ENCODE results near the gene GTF3A.

The GTF3A gene

DNA sequence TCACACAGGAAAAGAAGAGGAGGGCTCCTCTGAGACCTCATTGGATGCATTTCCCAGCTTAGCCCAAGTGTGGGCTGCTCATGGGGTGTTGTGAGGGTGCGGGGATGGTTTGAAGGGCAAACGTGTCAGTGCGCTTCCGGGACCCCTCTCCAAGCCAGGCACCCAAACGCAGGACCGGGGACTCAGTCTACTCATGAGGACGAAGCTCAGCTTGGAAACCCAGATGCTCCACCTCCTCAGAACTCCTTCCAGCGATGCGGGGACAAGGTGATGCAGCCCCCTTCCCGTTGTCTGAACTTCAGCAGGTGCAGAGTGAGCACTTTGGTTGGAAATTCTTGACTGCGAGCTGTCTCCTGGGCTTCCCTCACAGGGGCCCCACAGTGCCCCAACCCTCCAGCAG, 59.0 kb downstream of the GTF3A start:
- Histone ChIP-seq H3K4me1 (no peaks in the 10 kb centered on the region), H3K36me3 (no peaks in the 10 kb centered on the region), H3K9me3 (no peaks in the 10 kb centered on the region), H3K4me3 (ENCODE audit: low read depth, low read length) (no peak overlapping the region), H3K27me3 (no peaks in the 10 kb centered on the region)
- DNase-seq, result no peak
- TF ChIP-seq, protein P1, sequence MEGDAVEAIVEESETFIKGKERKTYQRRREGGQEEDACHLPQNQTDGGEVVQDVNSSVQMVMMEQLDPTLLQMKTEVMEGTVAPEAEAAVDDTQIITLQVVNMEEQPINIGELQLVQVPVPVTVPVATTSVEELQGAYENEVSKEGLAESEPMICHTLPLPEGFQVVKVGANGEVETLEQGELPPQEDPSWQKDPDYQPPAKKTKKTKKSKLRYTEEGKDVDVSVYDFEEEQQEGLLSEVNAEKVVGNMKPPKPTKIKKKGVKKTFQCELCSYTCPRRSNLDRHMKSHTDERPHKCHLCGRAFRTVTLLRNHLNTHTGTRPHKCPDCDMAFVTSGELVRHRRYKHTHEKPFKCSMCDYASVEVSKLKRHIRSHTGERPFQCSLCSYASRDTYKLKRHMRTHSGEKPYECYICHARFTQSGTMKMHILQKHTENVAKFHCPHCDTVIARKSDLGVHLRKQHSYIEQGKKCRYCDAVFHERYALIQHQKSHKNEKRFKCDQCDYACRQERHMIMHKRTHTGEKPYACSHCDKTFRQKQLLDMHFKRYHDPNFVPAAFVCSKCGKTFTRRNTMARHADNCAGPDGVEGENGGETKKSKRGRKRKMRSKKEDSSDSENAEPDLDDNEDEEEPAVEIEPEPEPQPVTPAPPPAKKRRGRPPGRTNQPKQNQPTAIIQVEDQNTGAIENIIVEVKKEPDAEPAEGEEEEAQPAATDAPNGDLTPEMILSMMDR (IDR thresholded peaks at IDR 0.05; ENCODE audit: low read depth, low read length), result no peak

Data from BE2C (cell line).